AML-193 (cell line): ENCODE measurements around the gene FOXN3.

Experiments
- DNase-seq, 2 experiments: peaks; one replicate each; lab custom pipeline; 2025; lab: John Stamatoyannopoulos, UW

FOXN3 gene

GRCh38 chr14:89331398-89331797, 85.6 kb downstream of the FOXN3 start:
- no peak for DNase-seq

- no peak for DNase-seq
These were observed 86.6 kb downstream of the FOXN3 start for GRCh38 chr14:89330236-89331002.

- no peak for DNase-seq
These were observed 89.2 kb downstream of the FOXN3 start for GRCh38 chr14:89327771-89328212.

- no peak for DNase-seq
These were observed 91.1 kb downstream of the FOXN3 start for GRCh38 chr14:89325959-89326358.

GRCh38 chr14:89325299-89325883, 91.6 kb downstream of the FOXN3 start:
- no peak for DNase-seq

- no peak for DNase-seq
These were observed 92.3 kb downstream of the FOXN3 start for GRCh38 chr14:89324501-89325298.

GRCh38 chr14:89320381-89321000, 96.5 kb downstream of the FOXN3 start:
- no peak for DNase-seq

- DNase-seq: no peak
These were observed 97.3 kb downstream of the FOXN3 start for GRCh38 chr14:89319687-89320086.

GRCh38 chr14:89317051-89317691, 99.9 kb downstream of the FOXN3 start:
- no peak for DNase-seq

GRCh38 chr14:89315493-89316470, 101.3 kb downstream of the FOXN3 start:
- DNase-seq: no peak

GRCh38 chr14:89314274-89314673, 102.8 kb downstream of the FOXN3 start:
- no peak for DNase-seq

GRCh38 chr14:89312932-89313331, 104.1 kb downstream of the FOXN3 start:
- no peak for DNase-seq

- DNase-seq: no peak
These were observed 106.8 kb downstream of the FOXN3 start for GRCh38 chr14:89310211-89310610.

GRCh38 chr14:89309670-89310177, 107.3 kb downstream of the FOXN3 start:
- no peak for DNase-seq

GRCh38 chr14:89308232-89308959, 108.6 kb downstream of the FOXN3 start:
- no peak for DNase-seq

- DNase-seq: no peak
These were observed 109.6 kb downstream of the FOXN3 start for GRCh38 chr14:89307409-89307808.

GRCh38 chr14:89304972-89305703, 111.9 kb downstream of the FOXN3 start:
- DNase-seq: no peak

GRCh38 chr14:89304561-89304960, 112.5 kb downstream of the FOXN3 start:
- no peak for DNase-seq
